Limb (tissue), 2 donors: ENCODE results near the gene ADAD2.
"Not testable (repeated sequence)": the region's sequence is repeated elsewhere in the genome, so short reads cannot be mapped to it uniquely, and the experiment has no call there.

ENCODE experiments used
- DNase-seq, 2 donors: peaks; one replicate each; pipeline ENCODE4 v3.0.0-alpha.2; 2016; ENCODE audit errors: extremely low spot score in 2 of 2

Gene ADAD2

GRCh38 chr16:84195201-84196093 is 4.5 kb downstream of the ADAD2 start:
- no peak for DNase-seq

GRCh38 chr16:84196101-84196500 is 5.1 kb downstream of the ADAD2 start:
- no peak for DNase-seq

- no peak for DNase-seq
Measured at GRCh38 chr16:84196727-84197394, 5.9 kb downstream of the ADAD2 start.

- DNase-seq = no peak
Measured at GRCh38 chr16:84197466-84198128, 6.6 kb downstream of the ADAD2 start.

- DNase-seq = no peak
Measured at GRCh38 chr16:84198401-84198800, 7.4 kb downstream of the ADAD2 start.

- DNase-seq = no peak
Measured at GRCh38 chr16:84199097-84199496, 8.1 kb downstream of the ADAD2 start.

- no peak for DNase-seq
Measured at GRCh38 chr16:84199861-84200260, 8.9 kb downstream of the ADAD2 start.

GRCh38 chr16:84204551-84204950 is 13.6 kb downstream of the ADAD2 start:
- not testable (repeated sequence) for DNase-seq

- not testable (repeated sequence) for DNase-seq
Measured at GRCh38 chr16:84205123-84205522, 14.2 kb downstream of the ADAD2 start.

GRCh38 chr16:84205976-84206691 is 15.2 kb downstream of the ADAD2 start:
- DNase-seq = no peak

GRCh38 chr16:84207251-84207650 is 16.3 kb downstream of the ADAD2 start:
- no peak for DNase-seq

- no peak for DNase-seq
Measured at GRCh38 chr16:84207879-84208278, 16.9 kb downstream of the ADAD2 start.

GRCh38 chr16:84209989-84210388 is 19.0 kb downstream of the ADAD2 start:
- DNase-seq = no peak

- DNase-seq = no peak
Measured at GRCh38 chr16:84212154-84212553, 21.2 kb downstream of the ADAD2 start.

GRCh38 chr16:84212631-84213030 is 21.7 kb downstream of the ADAD2 start:
- no peak for DNase-seq

GRCh38 chr16:84214451-84215066 is 23.6 kb downstream of the ADAD2 start:
- DNase-seq = no peak

- DNase-seq = no peak
Measured at GRCh38 chr16:84215531-84215930, 24.6 kb downstream of the ADAD2 start.

GRCh38 chr16:84216144-84216543 is 25.2 kb downstream of the ADAD2 start:
- DNase-seq = not testable (repeated sequence)

- DNase-seq = no peak
Measured at GRCh38 chr16:84218176-84218823, 27.3 kb downstream of the ADAD2 start.

GRCh38 chr16:84218956-84219355 is 28.0 kb downstream of the ADAD2 start:
- DNase-seq = no peak

GRCh38 chr16:84220851-84221250 is 29.9 kb downstream of the ADAD2 start:
- no peak for DNase-seq
